ENCODE measurements around the gene STXBP2. TPM values are rescaled to one million over a fixed set of nuclear protein-coding genes. Genes with fewer than 3 reads are reported as not detected.

STXBP2 gene
- total RNA-seq, 5 donors from 2014 or later (not counting 1 experiment from before 2014, with no cell fraction given), result 185 to 229 (median 228) TPM

DNA sequence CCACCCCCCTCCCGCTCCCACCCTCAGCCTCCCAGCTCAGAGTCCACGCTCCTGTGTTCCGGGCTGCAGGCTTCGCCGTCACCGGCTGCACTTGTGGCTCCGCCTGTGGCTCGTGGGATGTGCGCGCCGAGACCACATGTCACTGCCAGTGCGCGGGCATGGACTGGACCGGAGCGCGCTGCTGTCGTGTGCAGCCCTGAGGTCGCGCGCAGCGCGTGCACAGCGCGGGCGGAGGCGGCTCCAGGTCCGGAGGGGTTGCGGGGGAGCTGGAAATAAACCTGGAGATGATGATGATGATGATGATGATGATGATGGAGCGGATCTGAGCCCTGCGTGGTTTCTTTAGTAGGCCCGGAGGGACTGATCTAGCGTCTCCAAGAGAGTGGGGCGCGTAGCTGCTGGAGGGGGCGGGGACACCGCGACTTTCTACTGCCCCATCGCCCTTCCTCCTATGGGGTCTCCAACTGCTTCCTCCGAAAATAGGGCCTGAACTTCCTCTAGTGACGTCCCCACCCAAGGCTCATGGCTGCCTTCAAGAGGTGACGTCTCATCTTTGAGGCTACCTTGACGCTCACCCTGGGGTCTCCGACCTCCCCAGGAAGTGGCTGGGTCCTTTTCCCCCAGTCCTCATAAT lies 33.4 kb downstream of the STXBP2 start:
- Mint-ChIP-seq H3K4me1 (peaks cover 20 to 29% (median 21%) of the 10 kb centered on the region in 3 donors), H3K27ac (no peak overlapping the region), H3K9me3 (no peaks in the 10 kb centered on the region), H3K4me3 (peak overlapping the region; percentile 49 to 72 (median 58)), H3K27me3 (peaks cover 25 to 37% of the 10 kb centered on the region in 2 donors), H3K36me3 (no peaks in the 10 kb centered on the region)
- no peaks in the 10 kb centered on the region for H3K9me3 ChIP-seq
- no peak overlapping the region for H3K27ac ChIP-seq (ENCODE audit: low read length)
- ATAC-seq (replicated peaks in 1 of 4), result peak; percentile 55 to 69 (median 62)
- peak overlapping the region; percentile 15 to 48 for H3K4me3 ChIP-seq (ENCODE audit: control insufficient read depth in 1 of 2, extremely low read depth in 1 of 2, low read length in 1 of 2)
- CTCF ChIA-PET, result no interaction called here
- peak in 4 of 35 experiments; percentile 22 to 33 (median 31) for DNase-seq
- 8% methylated on average over 32 of the region's 43 CpGs for WGBS (ENCODE audit: insufficient coverage)
- H3K36me3 ChIP-seq (ENCODE audit: control insufficient read depth in 2 of 2, extremely low read depth in 1 of 2, insufficient read depth in 1 of 2, low read length in 1 of 2), result no peaks in the 10 kb centered on the region
- POLR2A ChIA-PET, result interaction anchor here in 1 of 2 donors (0.6 kb wide), 1 partner anchor 136 kb away, joined by 4 read pairs; no protein-coding TSS in a partner anchor
- H3K27me3 ChIP-seq (replicated peaks in 1 of 2; ENCODE audit: control insufficient read depth in 2 of 2, extremely low read depth in 1 of 2, insufficient read depth in 2 of 2, low read length in 1 of 2), result peaks cover 0 to 36% of the 10 kb centered on the region in 2 experiments
- H3K4me1 ChIP-seq (ENCODE audit: control insufficient read depth in 1 of 2, extremely low read depth in 1 of 2, insufficient read depth in 2 of 2, low read length in 2 of 2), result peaks cover 5 to 21% of the 10 kb centered on the region in 2 experiments

DNA sequence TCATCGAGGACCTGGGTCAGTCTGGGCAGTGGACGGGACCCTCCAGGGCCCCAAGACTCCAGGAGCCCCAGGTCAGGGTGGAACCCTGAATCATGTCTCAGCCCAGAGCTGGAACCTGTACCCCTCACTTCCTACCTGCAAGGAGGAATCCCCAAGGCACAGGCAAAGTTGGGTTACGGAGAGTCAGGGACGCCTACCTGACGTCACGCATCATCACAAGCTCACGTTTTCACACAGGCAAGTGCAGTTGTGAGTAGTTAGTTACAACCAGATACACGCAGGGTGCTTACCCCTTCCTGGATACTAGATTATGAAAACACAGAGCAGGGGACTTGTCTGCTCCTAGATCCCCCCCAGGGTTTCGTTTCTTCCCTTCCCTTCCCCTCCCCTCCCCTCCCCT lies 33.9 kb downstream of the STXBP2 start:
- H3K4me3 ChIP-seq (ENCODE audit: control insufficient read depth in 1 of 2, extremely low read depth in 1 of 2, low read length in 1 of 2), result peak overlapping the region in 1 of 2 donors; percentile 48
- DNase-seq (no peak), ATAC-seq (replicated peaks in 1 of 4) (peak in 1 of 4 experiments; percentile 71)
- H3K4me1 ChIP-seq (ENCODE audit: control insufficient read depth in 1 of 2, extremely low read depth in 1 of 2, insufficient read depth in 2 of 2, low read length in 2 of 2), result peaks cover 5 to 21% of the 10 kb centered on the region in 2 experiments
- no peaks in the 10 kb centered on the region for H3K36me3 Mint-ChIP-seq
- H3K4me3 Mint-ChIP-seq, result peak overlapping the region; percentile 49 to 72 (median 58)
- ChIA-PET CTCF (no interaction called here), POLR2A (interaction anchor here in 1 of 2 donors (0.6 kb wide), 1 partner anchor 135 kb away, joined by 4 read pairs; no protein-coding TSS in a partner anchor)
- H3K27me3 ChIP-seq (replicated peaks in 1 of 2; ENCODE audit: control insufficient read depth in 2 of 2, extremely low read depth in 1 of 2, insufficient read depth in 2 of 2, low read length in 1 of 2), result peaks cover 0 to 41% of the 10 kb centered on the region in 2 experiments
- peaks cover 26 to 38% of the 10 kb centered on the region in 2 donors for H3K27me3 Mint-ChIP-seq
- peaks cover 22 to 31% (median 22%) of the 10 kb centered on the region in 3 donors for H3K4me1 Mint-ChIP-seq
- H3K36me3 ChIP-seq (ENCODE audit: control insufficient read depth in 2 of 2, extremely low read depth in 1 of 2, insufficient read depth in 1 of 2, low read length in 1 of 2), result no peaks in the 10 kb centered on the region
- H3K27ac Mint-ChIP-seq, result no peak overlapping the region
- H3K9me3 Mint-ChIP-seq, result no peaks in the 10 kb centered on the region
- no peaks in the 10 kb centered on the region for H3K9me3 ChIP-seq
- 73% methylated on average over 2 of the region's 9 CpGs for WGBS (ENCODE audit: insufficient coverage)
- no peak overlapping the region for H3K27ac ChIP-seq (ENCODE audit: low read length)

GRCh38 chr19:7672522-7672921 lies 35.6 kb downstream of the STXBP2 start:
- Mint-ChIP-seq H3K9me3 (no peaks in the 10 kb centered on the region), H3K27me3 (peaks cover 32 to 50% of the 10 kb centered on the region in 2 donors)
- CTCF ChIA-PET, result no interaction called here

DNA sequence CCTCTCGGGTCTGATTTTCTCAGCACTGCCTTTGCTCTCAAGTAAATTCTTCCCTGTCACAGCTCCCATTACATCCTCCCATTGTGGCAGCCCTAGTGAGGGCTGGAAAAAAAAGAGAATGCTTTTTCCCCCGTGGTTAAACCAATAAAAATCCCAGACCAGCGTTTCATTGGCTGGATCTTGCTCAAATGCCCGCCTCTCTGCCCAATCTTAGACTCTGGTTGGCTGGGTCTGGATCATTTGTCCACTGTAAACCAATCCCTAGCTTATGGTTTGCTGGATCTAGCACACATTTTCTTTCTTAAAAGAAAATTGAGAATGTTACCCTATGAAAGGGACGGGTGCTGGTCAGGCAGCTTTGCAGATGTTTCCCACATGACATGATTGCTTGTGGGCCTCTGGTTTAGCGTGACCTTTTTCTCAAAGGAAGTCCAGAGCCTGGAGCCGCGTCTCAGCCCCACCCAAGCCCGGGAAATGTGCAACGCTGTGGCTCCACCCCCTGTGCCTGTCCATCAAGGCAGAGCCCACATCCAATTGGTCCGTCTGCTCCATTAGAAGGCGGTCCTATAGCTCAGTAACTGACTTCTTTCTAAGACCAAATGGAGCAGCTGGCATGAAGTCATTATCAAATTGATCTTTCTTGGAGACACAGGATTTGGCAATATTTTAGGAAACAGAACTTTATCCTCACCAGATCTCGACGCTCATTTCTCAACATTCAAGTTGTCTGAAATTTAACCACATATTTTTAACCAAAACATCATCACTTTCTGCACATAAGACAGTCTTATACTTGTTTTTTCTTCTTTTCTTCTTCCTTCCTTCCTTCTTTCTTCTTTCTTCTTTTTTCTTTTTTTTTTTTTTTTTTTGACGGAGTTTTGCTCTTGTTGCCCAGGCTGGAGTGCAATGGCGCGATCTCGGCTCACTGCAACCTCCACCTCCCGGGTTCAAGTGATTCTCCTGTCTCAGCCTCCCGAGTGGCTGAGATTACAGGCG lies 37.4 kb downstream of the STXBP2 start:
- H3K36me3 ChIP-seq (ENCODE audit: control insufficient read depth in 2 of 2, extremely low read depth in 1 of 2, insufficient read depth in 1 of 2, low read length in 1 of 2), result no peaks in the 10 kb centered on the region
- H3K27ac ChIP-seq (ENCODE audit: low read length), result no peak overlapping the region
- Mint-ChIP-seq H3K4me1 (peaks cover 27 to 46% (median 45%) of the 10 kb centered on the region in 3 donors), H3K36me3 (no peaks in the 10 kb centered on the region), H3K9me3 (no peaks in the 10 kb centered on the region), H3K27me3 (peaks cover 34 to 56% of the 10 kb centered on the region in 2 donors), H3K27ac (no peak overlapping the region), H3K4me3 (no peak overlapping the region)
- POLR2A ChIA-PET, result interaction anchor here in 1 of 2 donors (0.6 kb wide), 1 partner anchor 107 kb away, joined by 5 read pairs; no protein-coding TSS in a partner anchor
- ATAC-seq (replicated peaks in 1 of 4) (peak in 1 of 4 experiments; percentile 19), DNase-seq (peak in 4 of 35 experiments; percentile 18 to 47 (median 32))
- H3K27me3 ChIP-seq (replicated peaks in 1 of 2; ENCODE audit: control insufficient read depth in 2 of 2, extremely low read depth in 1 of 2, insufficient read depth in 2 of 2, low read length in 1 of 2), result peaks cover 0 to 65% of the 10 kb centered on the region in 2 experiments
- no peaks in the 10 kb centered on the region for H3K9me3 ChIP-seq
- peaks cover 11 to 32% of the 10 kb centered on the region in 2 experiments for H3K4me1 ChIP-seq (ENCODE audit: control insufficient read depth in 1 of 2, extremely low read depth in 1 of 2, insufficient read depth in 2 of 2, low read length in 2 of 2)
- CTCF ChIA-PET, result interaction anchor here in 1 of 2 donors (1.0 kb wide), 1 partner anchor 106 kb away, joined by 4 read pairs; no protein-coding TSS in a partner anchor
- no peak overlapping the region for H3K4me3 ChIP-seq (ENCODE audit: control insufficient read depth in 1 of 2, extremely low read depth in 1 of 2, low read length in 1 of 2)
- WGBS (ENCODE audit: insufficient coverage), result 45% methylated on average over 11 of the region's 21 CpGs

More at GRCh38 chr19:7672522-7672921, 35.6 kb downstream of the STXBP2 start:
- POLR2A ChIA-PET, result interaction anchor here in 1 of 2 donors (0.6 kb wide), 1 partner anchor 20 kb away, joined by 3 read pairs; no protein-coding TSS in a partner anchor
- H3K4me3 Mint-ChIP-seq, result no peak overlapping the region
- H3K4me1 ChIP-seq (ENCODE audit: control insufficient read depth in 1 of 2, extremely low read depth in 1 of 2, insufficient read depth in 2 of 2, low read length in 2 of 2), result peaks cover 10 to 33% of the 10 kb centered on the region in 2 experiments
- H3K4me1 Mint-ChIP-seq, result peaks cover 32 to 48% (median 38%) of the 10 kb centered on the region in 3 donors
- H3K36me3 ChIP-seq (ENCODE audit: control insufficient read depth in 2 of 2, extremely low read depth in 1 of 2, insufficient read depth in 1 of 2, low read length in 1 of 2), result no peaks in the 10 kb centered on the region
- no peak for ATAC-seq (replicated peaks in 1 of 4)
- no peaks in the 10 kb centered on the region for H3K36me3 Mint-ChIP-seq
- H3K4me3 ChIP-seq (ENCODE audit: control insufficient read depth in 1 of 2, extremely low read depth in 1 of 2, low read length in 1 of 2), result no peak overlapping the region
- peaks cover 0 to 54% of the 10 kb centered on the region in 2 experiments for H3K27me3 ChIP-seq (replicated peaks in 1 of 2; ENCODE audit: control insufficient read depth in 2 of 2, extremely low read depth in 1 of 2, insufficient read depth in 2 of 2, low read length in 1 of 2)
- no peak overlapping the region for H3K27ac Mint-ChIP-seq
- DNase-seq, result no peak
- no peaks in the 10 kb centered on the region for H3K9me3 ChIP-seq
- no peak overlapping the region for H3K27ac ChIP-seq (ENCODE audit: low read length)
- WGBS (ENCODE audit: insufficient coverage), result no CpG with 5 or more reads among the region's 9 CpGs

GRCh38 chr19:7676376-7676775 lies 39.5 kb downstream of the STXBP2 start:
- no peak for ATAC-seq (replicated peaks in 1 of 4)
- Histone ChIP-seq H3K27me3 (replicated peaks in 1 of 2; ENCODE audit: control insufficient read depth in 2 of 2, extremely low read depth in 1 of 2, insufficient read depth in 2 of 2, low read length in 1 of 2) (peaks cover 0 to 50% of the 10 kb centered on the region in 2 experiments), H3K4me3 (ENCODE audit: control insufficient read depth in 1 of 2, extremely low read depth in 1 of 2, low read length in 1 of 2) (no peak overlapping the region), H3K36me3 (ENCODE audit: control insufficient read depth in 2 of 2, extremely low read depth in 1 of 2, insufficient read depth in 1 of 2, low read length in 1 of 2) (no peaks in the 10 kb centered on the region), H3K4me1 (ENCODE audit: control insufficient read depth in 1 of 2, extremely low read depth in 1 of 2, insufficient read depth in 2 of 2, low read length in 2 of 2) (peaks cover 21 to 35% of the 10 kb centered on the region in 2 experiments), H3K27ac (ENCODE audit: low read length) (no peak overlapping the region), H3K9me3 (no peaks in the 10 kb centered on the region)
- WGBS (ENCODE audit: insufficient coverage), result 4% methylated on average over 3 of the region's 7 CpGs
- no peak for DNase-seq
- Mint-ChIP-seq H3K36me3 (no peaks in the 10 kb centered on the region), H3K27me3 (peaks cover 20 to 42% of the 10 kb centered on the region in 2 donors), H3K4me3 (peak overlapping the region in 1 of 3 donors; percentile 55), H3K9me3 (no peaks in the 10 kb centered on the region), H3K4me1 (peaks cover 30 to 47% (median 42%) of the 10 kb centered on the region in 3 donors), H3K27ac (no peak overlapping the region)
- POLR2A ChIA-PET, result interaction anchor here in 1 of 2 donors (0.6 kb wide), 1 partner anchor 20 kb away, joined by 3 read pairs; no protein-coding TSS in a partner anchor
- CTCF ChIA-PET, result interaction anchor here in 1 of 2 donors (0.5 kb wide), 1 partner anchor 940 kb away, joined by 8 read pairs; no protein-coding TSS in a partner anchor

Data from T-cell (primary cell).